Fibroblast of lung (primary cell): ENCODE data around the gene MAP4K4. TPM values are rescaled to one million over a fixed set of nuclear protein-coding genes. Genes with fewer than 3 reads are reported as not detected.

ENCODE experiments used
- DNase-seq, 2 donors: peaks; one replicate each; pipeline versions ENCODE4 v3.0.0 to v3.0.0-alpha.2; 2010; ENCODE audit warnings: low read depth in 2 of 2
- H2AFZ ChIP-seq: 2 replicates; pipeline ENCODE4 v1.5.1; 2012; ENCODE audit warnings: low read length, control low read depth, inconsistent platforms
- H3K27ac ChIP-seq: 2 replicates; pipeline ENCODE4 v1.5.1; 2011; ENCODE audit warnings: low read length, control low read depth; ENCODE audit not compliant: insufficient read depth
- H3K27me3 ChIP-seq: 2 replicates; pipeline ENCODE4 v1.5.1; 2011; ENCODE audit warnings: mild to moderate bottlenecking, low read length; ENCODE audit not compliant: control insufficient read depth, insufficient read depth
- H3K36me3 ChIP-seq: 2 replicates; pipeline ENCODE4 v1.5.1; 2011; ENCODE audit warnings: low read length; ENCODE audit not compliant: control insufficient read depth, insufficient read depth
- H3K4me1 ChIP-seq: 2 replicates; pipeline ENCODE4 v1.5.1; 2011; ENCODE audit warnings: low read length; ENCODE audit not compliant: control insufficient read depth, insufficient read depth; ENCODE audit errors: extremely low read depth
- H3K4me2 ChIP-seq: 2 replicates; pipeline ENCODE4 v1.5.1; 2011; ENCODE audit warnings: low read length, control low read depth; ENCODE audit not compliant: insufficient read depth; ENCODE audit errors: extremely low read depth
- H3K4me3 ChIP-seq, 4 experiments: fragments of 200-600 bp in 1 of 4; sonication (generic) in 1 of 4; replicated peaks in 1 of 4; 2 replicates each; pipeline ENCODE4 v1.5.1; 2011 to 2016; ENCODE audit warnings: low read length in 4 of 4, low read depth in 3 of 4, mild to moderate bottlenecking in 3 of 4, control low read depth in 2 of 4, inconsistent platforms in 1 of 4, mixed read lengths in 1 of 4; ENCODE audit not compliant: insufficient read depth in 1 of 4; ENCODE audit errors: control extremely low read depth in 1 of 4
- H3K79me2 ChIP-seq: 2 replicates; pipeline ENCODE4 v1.5.1; 2012; ENCODE audit warnings: mild to moderate bottlenecking, low read length, inconsistent platforms; ENCODE audit not compliant: control insufficient read depth, insufficient read depth
- H3K9ac ChIP-seq: 2 replicates; pipeline ENCODE4 v1.5.1; 2011; ENCODE audit warnings: mild to moderate bottlenecking, low read length, control low read depth; ENCODE audit not compliant: insufficient read depth
- H3K9me3 ChIP-seq: 2 replicates; pipeline ENCODE4 v1.5.1; 2012; ENCODE audit warnings: low read depth, low read length; ENCODE audit not compliant: control insufficient read depth, insufficient read depth
- H4K20me1 ChIP-seq: 2 replicates; pipeline ENCODE4 v1.5.1; 2011; ENCODE audit warnings: low read length; ENCODE audit not compliant: control insufficient read depth, insufficient read depth; ENCODE audit errors: extremely low read depth
- CTCF ChIP-seq, 2 donors: IDR thresholded peaks in 1 of 2; conservative IDR thresholded peaks in 1 of 2; 1 replicate in 1 of 2; 2 replicates in 1 of 2; pipeline ENCODE4 v1.5.1; 2011 to 2012; ENCODE audit warnings: low read length in 2 of 2, control low read depth in 1 of 2, inconsistent platforms in 1 of 2, low read depth in 1 of 2, mild to moderate bottlenecking in 1 of 2
- EZH2 ChIP-seq: IDR thresholded peaks from 2 replicates; pipeline ENCODE4 v1.5.1; 2012; ENCODE audit warnings: low read length, control low read depth, mild to moderate bottlenecking; ENCODE audit errors: missing control alignments
- polyA plus RNA-seq, 2 donors: library from polyadenylated mRNA; depleted of rRNA in 1 of 2; stranded (reverse) in 1 of 2; unstranded in 1 of 2; fragments of >200 nt; gene quantifications; 2 replicates each; pipeline ENCODE4 v1.2.1, GENCODE V29; 2011 to 2012; ENCODE audit warnings: missing spikeins in 1 of 2
- total RNA-seq: library from RNA; depleted of rRNA; stranded (reverse); fragments of >200 nt; gene quantifications from 2 replicates; pipeline ENCODE4 v1.2.1, GENCODE V29; 2014

MAP4K4 gene
- total and polyA plus RNA-seq, 2 donors (not counting 1 experiment from before 2014, with no cell fraction given), result 113 to 164 TPM

DNA sequence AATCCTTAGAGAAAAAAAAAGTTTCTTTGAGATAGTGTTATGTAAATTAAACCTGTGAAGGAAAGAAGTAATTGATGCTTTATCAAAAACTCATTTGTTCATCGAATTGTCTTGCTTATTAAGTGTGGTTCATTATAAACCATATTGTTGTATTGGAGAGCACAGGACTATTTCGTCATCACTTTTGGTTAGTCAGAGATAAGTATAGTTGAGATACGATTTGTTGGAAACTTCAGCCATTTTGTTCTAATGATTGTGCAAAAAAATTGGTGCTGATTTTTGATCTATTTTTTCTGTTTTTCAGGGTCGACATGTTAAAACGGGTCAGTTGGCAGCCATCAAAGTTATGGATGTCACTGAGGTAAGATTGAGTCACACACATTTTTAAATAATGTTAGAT is 92.9 kb downstream of the MAP4K4 start:
- peak in 1 of 2 donors; percentile 54 for DNase-seq
- no peaks in the 10 kb centered on the region for H4K20me1 ChIP-seq
- H3K4me3 ChIP-seq, result no peak overlapping the region
- H2AFZ ChIP-seq, result no peak overlapping the region
- peaks cover 16% of the 10 kb centered on the region for H3K4me1 ChIP-seq
- no peak for TF ChIP-seq EZH2
- no peak for TF ChIP-seq CTCF (conservative IDR thresholded peaks at IDR 0.05 in 1 of 2, IDR thresholded peaks at IDR 0.05 in 1 of 2; ENCODE audit: low read depth in 1 of 2, low read length in 2 of 2)
- H3K27me3 ChIP-seq, result no peaks in the 10 kb centered on the region
- H3K79me2 ChIP-seq, result peaks cover 90% of the 10 kb centered on the region
- peak overlapping the region; percentile 78 for H3K27ac ChIP-seq
- no peak overlapping the region for H3K4me2 ChIP-seq
- H3K9ac ChIP-seq, result no peak overlapping the region
- no peaks in the 10 kb centered on the region for H3K36me3 ChIP-seq
- no peaks in the 10 kb centered on the region for H3K9me3 ChIP-seq

DNA sequence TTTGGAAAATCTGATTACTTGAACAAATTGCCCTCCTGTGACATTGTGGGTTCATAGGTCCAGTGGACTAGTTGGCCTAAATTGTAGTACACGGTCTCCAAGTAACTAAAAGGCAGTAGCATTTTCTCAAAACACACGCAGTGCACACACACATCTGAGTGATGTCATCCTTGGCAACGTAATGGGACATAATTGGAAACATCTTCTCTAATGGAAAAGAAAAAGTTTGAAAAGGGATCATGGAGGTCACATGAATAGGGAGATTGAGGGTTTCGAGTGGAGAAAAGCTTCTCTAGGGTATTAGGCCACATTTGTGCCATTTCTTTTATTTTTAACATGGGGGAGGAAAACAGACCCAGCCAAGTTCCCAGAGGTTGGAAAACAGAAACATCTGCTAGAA is 93.3 kb downstream of the MAP4K4 start:
- Histone ChIP-seq H4K20me1 (no peaks in the 10 kb centered on the region), H3K79me2 (peaks cover 91% of the 10 kb centered on the region), H3K9me3 (no peaks in the 10 kb centered on the region), H3K36me3 (no peaks in the 10 kb centered on the region), H3K9ac (no peak overlapping the region), H2AFZ (no peak overlapping the region), H3K27me3 (no peaks in the 10 kb centered on the region), H3K4me1 (peaks cover 16% of the 10 kb centered on the region), H3K4me2 (peak overlapping the region; percentile 33), H3K4me3 (no peak overlapping the region), H3K27ac (peak overlapping the region; percentile 78)
- TF ChIP-seq CTCF (conservative IDR thresholded peaks at IDR 0.05 in 1 of 2, IDR thresholded peaks at IDR 0.05 in 1 of 2; ENCODE audit: low read depth in 1 of 2, low read length in 2 of 2), result no peak
- no peak for TF ChIP-seq EZH2
- DNase-seq, result peak; percentile 55 to 80

DNA sequence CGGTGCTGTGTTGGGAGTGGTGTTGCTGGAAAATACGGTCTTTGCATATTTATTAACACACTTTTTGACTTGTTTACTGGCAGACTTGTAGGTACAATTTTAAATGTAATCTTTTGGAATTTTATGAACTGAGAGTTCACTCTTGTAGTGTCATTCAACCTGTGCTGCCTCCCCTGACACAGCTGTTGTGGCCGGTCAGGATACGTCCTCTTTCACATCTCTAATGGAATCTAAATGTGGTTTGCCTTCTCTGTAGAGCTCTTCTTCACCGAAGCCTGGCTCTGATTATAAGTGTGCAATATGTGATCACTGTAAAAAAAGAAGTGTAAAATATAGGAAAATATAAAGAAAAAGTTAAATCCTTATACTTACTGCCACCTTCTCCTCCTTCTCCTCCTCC is 94.7 kb downstream of the MAP4K4 start:
- Histone ChIP-seq H3K27me3 (no peaks in the 10 kb centered on the region), H3K4me1 (peaks cover 16% of the 10 kb centered on the region), H3K9me3 (no peaks in the 10 kb centered on the region), H3K36me3 (no peaks in the 10 kb centered on the region), H3K9ac (no peak overlapping the region), H3K27ac (no peak overlapping the region), H4K20me1 (no peaks in the 10 kb centered on the region), H3K4me3 (no peak overlapping the region), H2AFZ (no peak overlapping the region), H3K4me2 (no peak overlapping the region), H3K79me2 (peaks cover 91% of the 10 kb centered on the region)
- DNase-seq, result no peak
- TF ChIP-seq EZH2 (no peak), CTCF (conservative IDR thresholded peaks at IDR 0.05 in 1 of 2, IDR thresholded peaks at IDR 0.05 in 1 of 2; ENCODE audit: low read depth in 1 of 2, low read length in 2 of 2) (no peak)
